ENCODE measurements around the gene GPR85.

DNA sequence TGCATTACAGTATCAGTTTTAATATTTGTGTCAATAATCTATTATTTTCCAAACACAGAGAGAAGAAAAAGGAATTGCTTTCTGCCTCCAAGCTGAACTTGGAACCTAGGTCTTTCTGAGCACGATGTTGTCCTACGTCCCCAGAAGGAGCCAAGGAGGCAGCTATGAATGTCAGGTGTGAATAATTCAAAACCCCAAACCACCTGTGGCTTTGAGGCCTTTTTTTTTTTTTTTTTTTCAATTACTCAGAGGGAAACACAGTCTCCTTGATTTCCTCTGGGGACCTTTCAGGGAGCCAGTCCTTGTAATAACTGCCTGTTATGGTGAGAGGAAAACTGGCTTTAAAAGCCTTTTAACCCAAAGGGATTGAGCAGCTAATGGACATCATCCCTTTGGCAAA lies 8.3 kb downstream of the GPR85 start:
- TF ChIP-seq CTCF (IDR thresholded peaks at IDR 0.05; ENCODE audit: low read depth, low read length, missing input control): no peak
- no peak for TF ChIP-seq EGR1 (IDR thresholded peaks at IDR 0.05; ENCODE audit: low read depth in 2 of 2)
- no peak for TF ChIP-seq SP1 (IDR thresholded peaks at IDR 0.05)
- no peak for TF ChIP-seq REST (IDR thresholded peaks at IDR 0.05)
- TF ChIP-seq TAF1 (conservative IDR thresholded peaks at IDR 0.05): no peak
- no peak for TF ChIP-seq GABPA (IDR thresholded peaks at IDR 0.05 in 1 of 2, conservative IDR thresholded peaks at IDR 0.05 in 1 of 2)
